Measurements from ENCODE around the gene PRDM16.
"Not testable (repeated sequence)": the region's sequence is repeated elsewhere in the genome, so short reads cannot be mapped to it uniquely, and the experiment has no call there.

Gene PRDM16

GRCh38 chr1:3234956-3235355 lies 166.0 kb downstream of the PRDM16 start:
- no peak for DNase-seq

- DNase-seq: no peak
These were observed 166.5 kb downstream of the PRDM16 start for GRCh38 chr1:3235496-3235895.

- DNase-seq: no peak
These were observed 167.4 kb downstream of the PRDM16 start for GRCh38 chr1:3236361-3236760.

GRCh38 chr1:3236955-3237354 lies 168.0 kb downstream of the PRDM16 start:
- no peak for DNase-seq

- DNase-seq: no peak
These were observed 168.6 kb downstream of the PRDM16 start for GRCh38 chr1:3237570-3237969.

GRCh38 chr1:3237994-3238702 lies 169.1 kb downstream of the PRDM16 start:
- DNase-seq: no peak

GRCh38 chr1:3238703-3239278 lies 169.8 kb downstream of the PRDM16 start:
- DNase-seq: no peak

GRCh38 chr1:3239991-3240390 lies 171.0 kb downstream of the PRDM16 start:
- DNase-seq: not testable (repeated sequence)

GRCh38 chr1:3240524-3241235 lies 171.7 kb downstream of the PRDM16 start:
- no peak for DNase-seq

- DNase-seq: no peak
These were observed 172.2 kb downstream of the PRDM16 start for GRCh38 chr1:3241236-3241550.

GRCh38 chr1:3241673-3242407 lies 172.8 kb downstream of the PRDM16 start:
- DNase-seq: no peak

- DNase-seq: no peak
These were observed 173.6 kb downstream of the PRDM16 start for GRCh38 chr1:3242408-3243260.

- no peak for DNase-seq
These were observed 174.3 kb downstream of the PRDM16 start for GRCh38 chr1:3243304-3243703.

GRCh38 chr1:3244025-3244926 lies 175.3 kb downstream of the PRDM16 start:
- no peak for DNase-seq

GRCh38 chr1:3244927-3245315 lies 175.9 kb downstream of the PRDM16 start:
- no peak for DNase-seq

GRCh38 chr1:3245344-3245743 lies 176.3 kb downstream of the PRDM16 start:
- no peak for DNase-seq

- DNase-seq: no peak
These were observed 176.8 kb downstream of the PRDM16 start for GRCh38 chr1:3245768-3246167.

- DNase-seq: no peak
These were observed 177.2 kb downstream of the PRDM16 start for GRCh38 chr1:3246251-3246650.

GRCh38 chr1:3247521-3248121 lies 178.6 kb downstream of the PRDM16 start:
- no peak for DNase-seq

- DNase-seq: no peak
These were observed 179.4 kb downstream of the PRDM16 start for GRCh38 chr1:3248155-3249141.

Data from suppressor macrophage treated with lipopolysaccharide for 4 hours (primary cell).